Neural cell (in vitro differentiated cells): ENCODE measurements around the gene NLRC5. TPM values are rescaled to one million over a fixed set of nuclear protein-coding genes. Genes with fewer than 3 reads are reported as not detected.

Experiments
- H2AFZ ChIP-seq: fragments of 200-600, 300-800 bp; sonication (generic), shearing (Covaris generic); 2 replicates; pipeline ENCODE4 v1.6.0; 2014; ENCODE audit warnings: low read depth, mild to moderate bottlenecking, antibody characterized with exemption, low read length, moderate library complexity
- H3F3A ChIP-seq: fragments of 200-600 bp; shearing (Covaris generic); 2 replicates; pipeline ENCODE4 v1.6.1; 2016; ENCODE audit warnings: mild to moderate bottlenecking, moderate library complexity, mixed read lengths, antibody characterized with exemption, low read length; ENCODE audit not compliant: insufficient read depth, poor library complexity, severe bottlenecking
- H3K27ac ChIP-seq: fragments of 200-600, 300-800 bp; sonication (generic), shearing (Covaris generic); 2 replicates; pipeline ENCODE4 v1.5.1; 2014; ENCODE audit warnings: mild to moderate bottlenecking, low read length, moderate library complexity
- H3K27me3 ChIP-seq: fragments of 300-800, 200-600 bp; sonication (generic), shearing (Covaris generic); 2 replicates; pipeline ENCODE4 v1.6.0; 2014; ENCODE audit warnings: mild to moderate bottlenecking, low read depth, low read length, moderate library complexity; ENCODE audit not compliant: insufficient read depth
- H3K36me3 ChIP-seq: fragments of 300-800, 200-600 bp; sonication (generic), shearing (Covaris generic); 2 replicates; pipeline ENCODE4 v1.5.1; 2014; ENCODE audit warnings: mild to moderate bottlenecking, antibody characterized with exemption, low read length, moderate library complexity; ENCODE audit not compliant: insufficient read depth
- H3K4me2 ChIP-seq: fragments of 300-800, 200-600 bp; sonication (generic), shearing (Covaris generic); 2 replicates; pipeline ENCODE4 v1.6.0; 2014; ENCODE audit warnings: mild to moderate bottlenecking, low read length
- H3K4me3 ChIP-seq: fragments of 300-800, 200-600 bp; sonication (generic), shearing (Covaris generic); 2 replicates; pipeline ENCODE4 v1.5.1; 2014; ENCODE audit warnings: mild to moderate bottlenecking, low read length, moderate library complexity
- H3K79me2 ChIP-seq: fragments of 200-600 bp; shearing (Covaris generic); replicated peaks from 2 replicates; pipeline ENCODE4 v1.6.0; 2014; ENCODE audit warnings: mild to moderate bottlenecking, low read length, moderate library complexity; ENCODE audit not compliant: insufficient read depth
- H3K9ac ChIP-seq: fragments of 300-800, 200-600 bp; sonication (generic), shearing (Covaris generic); 2 replicates; pipeline ENCODE4 v1.6.1; 2016; ENCODE audit warnings: mild to moderate bottlenecking, low read length, mixed read lengths
- H3K9me2 ChIP-seq: fragments of 200-600 bp; shearing (Covaris generic); 2 replicates; pipeline ENCODE4 v1.6.1; 2016; ENCODE audit warnings: mild to moderate bottlenecking, low read length, mixed read lengths; ENCODE audit not compliant: insufficient read depth
- H3K9me3 ChIP-seq: fragments of 200-600, 300-800 bp; sonication (generic), shearing (Covaris generic); 2 replicates; pipeline ENCODE4 v1.6.1; 2016; ENCODE audit warnings: mild to moderate bottlenecking, mixed run types, low read length, moderate library complexity, mixed read lengths
- H4K20me1 ChIP-seq: fragments of 200-600 bp; shearing (Covaris generic); 2 replicates; pipeline ENCODE4 v1.6.1; 2016; ENCODE audit warnings: mild to moderate bottlenecking, mixed run types; ENCODE audit not compliant: insufficient read depth
- EP300 ChIP-seq: fragments of 450-650 bp; conservative IDR thresholded peaks from 2 replicates; pipeline ENCODE4 v1.6.1; 2014; ENCODE audit warnings: antibody characterized with exemption, mild to moderate bottlenecking, moderate library complexity; ENCODE audit not compliant: poor library complexity, severe bottlenecking
- EZH2 ChIP-seq: fragments of 200-600, 300-800 bp; shearing (Covaris generic), sonication (generic); IDR thresholded peaks from 2 replicates; pipeline ENCODE4 v1.6.1; 2014; ENCODE audit warnings: antibody characterized with exemption, low read length, borderline replicate concordance, mild to moderate bottlenecking; ENCODE audit not compliant: insufficient read depth, poor library complexity, severe bottlenecking
- MXI1 ChIP-seq: fragments of 450-650 bp; conservative IDR thresholded peaks from 2 replicates; pipeline ENCODE4 v1.6.1; 2014; ENCODE audit warnings: antibody characterized with exemption, mild to moderate bottlenecking; ENCODE audit not compliant: poor library complexity, severe bottlenecking
- POLR2AphosphoS5 ChIP-seq: IDR thresholded peaks from 2 replicates; pipeline ENCODE4 v1.6.1; 2012
- RAD21 ChIP-seq: fragments of 450-650 bp; conservative IDR thresholded peaks from 2 replicates; pipeline ENCODE4 v1.6.1; 2014; ENCODE audit warnings: antibody characterized with exemption, mild to moderate bottlenecking, moderate library complexity
- SMC3 ChIP-seq: fragments of 450-650 bp; conservative IDR thresholded peaks from 2 replicates; pipeline ENCODE4 v1.6.1; 2014; ENCODE audit warnings: antibody characterized with exemption, mild to moderate bottlenecking, moderate library complexity; ENCODE audit not compliant: poor library complexity
- TAF1 ChIP-seq: IDR thresholded peaks from 2 replicates; pipeline ENCODE4 v1.6.1; 2012; ENCODE audit warnings: low read depth
- polyA plus RNA-seq: library from polyadenylated mRNA; depleted of rRNA; stranded (reverse); fragments of >200 nt; gene quantifications from 2 replicates; pipeline ENCODE4 v1.2.3, GENCODE V29; 2014
- TF ChIP-seq, protein P1 (sequence below): fragments of 450-650 bp; IDR thresholded peaks from 2 replicates; pipeline ENCODE4 v1.5.1; 2014; ENCODE audit warnings: antibody characterized with exemption, mild to moderate bottlenecking, moderate library complexity; ENCODE audit not compliant: poor library complexity, severe bottlenecking
- TF ChIP-seq, protein P2 (sequence below): IDR thresholded peaks from 2 replicates; pipeline ENCODE4 v1.6.1; 2012; ENCODE audit warnings: borderline replicate concordance

The NLRC5 gene
- polyA plus RNA-seq, 1 donor from 2014 or later: not detected

DNA sequence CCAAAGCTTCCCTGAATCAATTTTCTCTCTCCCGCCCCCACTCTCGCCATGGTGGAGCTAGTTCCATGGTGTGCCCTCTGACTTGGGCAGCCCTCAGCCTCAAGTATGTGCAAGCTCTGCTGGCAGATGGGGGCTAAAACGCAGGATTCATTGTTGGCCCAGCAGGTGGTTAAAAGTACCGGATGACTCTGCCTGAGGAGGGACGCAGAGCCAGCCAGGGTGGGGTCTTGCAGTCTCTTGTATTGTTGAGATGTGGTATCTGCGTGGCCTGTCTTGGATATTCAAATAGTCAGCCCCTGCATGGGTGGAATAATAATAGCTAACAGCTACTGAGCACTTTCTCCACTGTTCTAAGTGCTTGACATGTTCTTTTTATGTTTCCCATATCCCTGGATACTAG lies 66.3 kb downstream of the NLRC5 start:
- no peak for TF ChIP-seq RAD21
- no peak for TF ChIP-seq POLR2AphosphoS5
- TF ChIP-seq, protein P1, sequence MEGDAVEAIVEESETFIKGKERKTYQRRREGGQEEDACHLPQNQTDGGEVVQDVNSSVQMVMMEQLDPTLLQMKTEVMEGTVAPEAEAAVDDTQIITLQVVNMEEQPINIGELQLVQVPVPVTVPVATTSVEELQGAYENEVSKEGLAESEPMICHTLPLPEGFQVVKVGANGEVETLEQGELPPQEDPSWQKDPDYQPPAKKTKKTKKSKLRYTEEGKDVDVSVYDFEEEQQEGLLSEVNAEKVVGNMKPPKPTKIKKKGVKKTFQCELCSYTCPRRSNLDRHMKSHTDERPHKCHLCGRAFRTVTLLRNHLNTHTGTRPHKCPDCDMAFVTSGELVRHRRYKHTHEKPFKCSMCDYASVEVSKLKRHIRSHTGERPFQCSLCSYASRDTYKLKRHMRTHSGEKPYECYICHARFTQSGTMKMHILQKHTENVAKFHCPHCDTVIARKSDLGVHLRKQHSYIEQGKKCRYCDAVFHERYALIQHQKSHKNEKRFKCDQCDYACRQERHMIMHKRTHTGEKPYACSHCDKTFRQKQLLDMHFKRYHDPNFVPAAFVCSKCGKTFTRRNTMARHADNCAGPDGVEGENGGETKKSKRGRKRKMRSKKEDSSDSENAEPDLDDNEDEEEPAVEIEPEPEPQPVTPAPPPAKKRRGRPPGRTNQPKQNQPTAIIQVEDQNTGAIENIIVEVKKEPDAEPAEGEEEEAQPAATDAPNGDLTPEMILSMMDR: no peak
- no peak for TF ChIP-seq TAF1
- no peak for TF ChIP-seq MXI1
- TF ChIP-seq SMC3: no peak
- TF ChIP-seq EZH2: no peak
- TF ChIP-seq, protein P2, sequence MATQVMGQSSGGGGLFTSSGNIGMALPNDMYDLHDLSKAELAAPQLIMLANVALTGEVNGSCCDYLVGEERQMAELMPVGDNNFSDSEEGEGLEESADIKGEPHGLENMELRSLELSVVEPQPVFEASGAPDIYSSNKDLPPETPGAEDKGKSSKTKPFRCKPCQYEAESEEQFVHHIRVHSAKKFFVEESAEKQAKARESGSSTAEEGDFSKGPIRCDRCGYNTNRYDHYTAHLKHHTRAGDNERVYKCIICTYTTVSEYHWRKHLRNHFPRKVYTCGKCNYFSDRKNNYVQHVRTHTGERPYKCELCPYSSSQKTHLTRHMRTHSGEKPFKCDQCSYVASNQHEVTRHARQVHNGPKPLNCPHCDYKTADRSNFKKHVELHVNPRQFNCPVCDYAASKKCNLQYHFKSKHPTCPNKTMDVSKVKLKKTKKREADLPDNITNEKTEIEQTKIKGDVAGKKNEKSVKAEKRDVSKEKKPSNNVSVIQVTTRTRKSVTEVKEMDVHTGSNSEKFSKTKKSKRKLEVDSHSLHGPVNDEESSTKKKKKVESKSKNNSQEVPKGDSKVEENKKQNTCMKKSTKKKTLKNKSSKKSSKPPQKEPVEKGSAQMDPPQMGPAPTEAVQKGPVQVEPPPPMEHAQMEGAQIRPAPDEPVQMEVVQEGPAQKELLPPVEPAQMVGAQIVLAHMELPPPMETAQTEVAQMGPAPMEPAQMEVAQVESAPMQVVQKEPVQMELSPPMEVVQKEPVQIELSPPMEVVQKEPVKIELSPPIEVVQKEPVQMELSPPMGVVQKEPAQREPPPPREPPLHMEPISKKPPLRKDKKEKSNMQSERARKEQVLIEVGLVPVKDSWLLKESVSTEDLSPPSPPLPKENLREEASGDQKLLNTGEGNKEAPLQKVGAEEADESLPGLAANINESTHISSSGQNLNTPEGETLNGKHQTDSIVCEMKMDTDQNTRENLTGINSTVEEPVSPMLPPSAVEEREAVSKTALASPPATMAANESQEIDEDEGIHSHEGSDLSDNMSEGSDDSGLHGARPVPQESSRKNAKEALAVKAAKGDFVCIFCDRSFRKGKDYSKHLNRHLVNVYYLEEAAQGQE: no peak
- TF ChIP-seq EP300: no peak
- H3K9ac ChIP-seq: no peak overlapping the region
- H3K4me2 ChIP-seq: no peak overlapping the region
- H3K27me3 ChIP-seq: no peaks in the 10 kb centered on the region
- H3K9me2 ChIP-seq: no peaks in the 10 kb centered on the region
- H4K20me1 ChIP-seq: no peaks in the 10 kb centered on the region
- H3F3A ChIP-seq: no peaks in the 10 kb centered on the region
- H3K27ac ChIP-seq: no peak overlapping the region
- no peaks in the 10 kb centered on the region for H3K9me3 ChIP-seq
- no peak overlapping the region for H2AFZ ChIP-seq
- no peak overlapping the region for H3K4me3 ChIP-seq
- no peaks in the 10 kb centered on the region for H3K36me3 ChIP-seq
- H3K79me2 ChIP-seq: no peaks in the 10 kb centered on the region

DNA sequence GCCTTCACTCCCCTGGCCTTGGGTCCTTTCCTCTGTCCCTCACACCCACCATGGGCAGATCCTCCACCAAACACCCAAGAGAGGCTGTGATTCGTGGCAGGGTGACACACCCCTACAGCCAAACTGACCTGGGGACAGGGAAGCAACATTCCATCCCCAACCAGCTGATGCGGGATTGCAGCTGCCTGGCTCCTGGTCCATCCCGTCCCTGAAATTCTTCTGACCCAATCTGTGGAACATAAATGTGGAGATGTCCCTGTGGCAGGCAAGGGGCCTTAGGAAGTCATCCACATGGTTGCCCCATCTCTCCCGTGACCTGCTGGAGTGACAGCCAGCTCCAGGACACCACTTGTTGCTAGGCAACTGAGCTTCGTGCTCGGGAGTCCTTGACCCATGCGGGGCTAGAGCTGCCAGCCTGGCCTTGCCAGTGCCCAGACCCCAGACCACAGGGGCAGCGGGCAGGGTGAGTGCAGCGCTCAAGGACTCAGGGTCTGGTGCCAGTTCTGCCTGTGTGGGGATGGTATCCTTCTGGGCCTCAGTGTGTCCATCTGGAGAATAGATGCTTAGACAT lies 69.0 kb downstream of the NLRC5 start:
- H3K27ac ChIP-seq: no peak overlapping the region
- H3K27me3 ChIP-seq: no peaks in the 10 kb centered on the region
- H3K9ac ChIP-seq: no peak overlapping the region

More for the DNA sequence above, 69.0 kb downstream of the NLRC5 start:
- Histone ChIP-seq H2AFZ (no peak overlapping the region), H3K9me2 (no peaks in the 10 kb centered on the region), H3K79me2 (no peaks in the 10 kb centered on the region), H3K36me3 (no peaks in the 10 kb centered on the region), H3F3A (no peaks in the 10 kb centered on the region), H3K9me3 (no peaks in the 10 kb centered on the region), H3K4me2 (no peak overlapping the region), H4K20me1 (no peaks in the 10 kb centered on the region), H3K4me3 (no peak overlapping the region)
- no peak for TF ChIP-seq EP300
- TF ChIP-seq, protein P2: no peak
